Uterus (tissue), 4 donors: ENCODE measurements around the gene CREB3L1. TPM values are rescaled to one million over a fixed set of nuclear protein-coding genes. Genes with fewer than 3 reads are reported as not detected.

Source experiments
- DNase-seq, 2 donors: peaks; one replicate each; pipeline ENCODE4 v3.0.0-alpha.2; 2019 to 2020
- H3K27ac ChIP-seq, 2 donors: fragments of 200-600 bp; sonication (generic); 1 replicate in 1 of 2; 2 replicates in 1 of 2; pipeline ENCODE4 v1.5.1; 2016 to 2018
- H3K27me3 ChIP-seq, 2 donors: fragments of 200-600 bp; sonication (generic); one replicate each; pipeline ENCODE4 v1.5.1; 2018 to 2019; ENCODE audit warnings: control low read depth in 1 of 2
- H3K36me3 ChIP-seq, 2 donors: fragments of 200-600 bp; sonication (generic); one replicate each; pipeline ENCODE4 v1.5.1; 2019; ENCODE audit warnings: control low read depth in 1 of 2
- H3K4me1 ChIP-seq, 2 donors: fragments of 200-600 bp; sonication (generic); one replicate each; pipeline ENCODE4 v1.5.1; 2018 to 2019; ENCODE audit warnings: control low read depth in 1 of 2
- H3K4me3 ChIP-seq, 2 donors: fragments of 200-600 bp; sonication (generic); 1 replicate in 1 of 2; 2 replicates in 1 of 2; pipeline ENCODE4 v1.5.1; 2018 to 2019; ENCODE audit warnings: mild to moderate bottlenecking in 1 of 2
- H3K9me3 ChIP-seq, 2 donors: fragments of 200-600 bp; sonication (generic); one replicate each; pipeline ENCODE4 v1.5.1; 2019; ENCODE audit warnings: control low read depth in 1 of 2
- CTCF ChIP-seq, 4 experiments: fragments of 200-600 bp in 2 of 4; fragments of 450-650 bp in 2 of 4; sonication (generic) in 2 of 4; IDR thresholded peaks; one replicate each; pipeline ENCODE4 v1.5.1; 2016 to 2019; ENCODE audit warnings: antibody characterized with exemption in 4 of 4, mild to moderate bottlenecking in 2 of 4, moderate library complexity in 1 of 4
- POLR2A ChIP-seq, 2 donors: fragments of 450-650 bp; IDR thresholded peaks; one replicate each; pipeline ENCODE4 v1.6.1; 2016; ENCODE audit warnings: antibody characterized with exemption in 2 of 2, mild to moderate bottlenecking in 1 of 2, moderate library complexity in 1 of 2
- intact Hi-C: fragments of 100-400 bp; cut with DNase I; formaldehyde crosslinking; loops from one replicate; pipeline ENCODE4 v1.15.1; 2023; ENCODE audit warnings: low total_unique reads
- total RNA-seq, 4 donors: library from RNA; depleted of rRNA in 3 of 4; stranded (reverse); fragments of >200 nt in 3 of 4; gene quantifications; one replicate each; pipeline versions ENCODE4 v1.1.0 to v1.2.4, GENCODE V29; 2014 to 2023
- donor health status: DM: yes; HTN: yes; CAD: no.

CREB3L1 gene
- total RNA-seq, 4 donors from 2014 or later = 2.0 to 20.8 (median 14.8) TPM; not detected in 1

DNA sequence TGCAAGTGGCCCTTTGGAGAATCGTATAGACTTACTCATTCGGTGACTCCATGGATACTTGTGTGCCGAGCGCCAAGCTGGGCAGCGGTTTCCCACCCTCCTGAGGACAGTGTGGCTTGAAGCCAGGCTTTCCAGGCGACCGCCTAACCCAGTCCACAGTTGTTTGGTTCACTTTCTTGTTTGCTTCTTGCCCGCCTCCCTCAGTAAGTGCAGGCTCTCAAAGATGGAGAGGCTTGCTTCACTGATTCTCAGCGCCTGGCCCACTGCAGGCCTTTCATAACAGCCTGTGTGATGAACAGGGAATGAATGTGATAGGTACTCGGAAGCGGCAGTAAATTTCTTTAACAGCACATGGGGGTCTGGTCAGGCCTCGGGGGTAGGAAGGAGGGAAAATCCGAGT, 92.8 kb downstream of the CREB3L1 start:
- no peak overlapping the region for H3K27ac ChIP-seq

More for the DNA sequence above, 92.8 kb downstream of the CREB3L1 start:
- no peaks in the 10 kb centered on the region for H3K36me3 ChIP-seq
- no peak overlapping the region for H3K4me3 ChIP-seq
- no peaks in the 10 kb centered on the region for H3K4me1 ChIP-seq
- no peak for DNase-seq
- no peaks in the 10 kb centered on the region for H3K27me3 ChIP-seq
- TF ChIP-seq POLR2A (IDR thresholded peaks at IDR 0.05) (no peak), CTCF (IDR thresholded peaks at IDR 0.05) (no peak)
- intact Hi-C loops = no loop called here
- no peaks in the 10 kb centered on the region for H3K9me3 ChIP-seq

Other genes starting within 250 kb of the CREB3L1 start
- 10 to 100 TPM; 12.1 to 83.3 (median 29.3) TPM for gene PHF21A, start 156.2 kb upstream of the CREB3L1 start, total RNA-seq
- 10 to 100 TPM; 13.5 to 55.3 (median 42.8) TPM for gene DGKZ, start 69.8 kb downstream of the CREB3L1 start, total RNA-seq
- gene MDK, start 104.0 kb downstream of the CREB3L1 start, total RNA-seq = 100 to 1,000 TPM in 2 of 4 donors, 10 to 100 TPM in 2; 61.7 to 305 (median 103) TPM
- gene CHRM4, start 114.1 kb downstream of the CREB3L1 start, total RNA-seq = under 1 TPM in 2 of 4 donors, not detected in 2; 0.14 to 0.67 TPM